Mesenchymal stem cell (in vitro differentiated cells and primary cell): ENCODE data around the gene FBP2. TPM values are rescaled to one million over a fixed set of nuclear protein-coding genes. Genes with fewer than 3 reads are reported as not detected.

Experiments
- DNase-seq: peaks from one replicate; pipeline ENCODE4 v3.0.0-alpha.2; 2013
- H2AFZ ChIP-seq: one replicate; pipeline ENCODE4 v1.6.1; 2013; ENCODE audit warnings: low read depth, mild to moderate bottlenecking, control low read depth, inconsistent platforms, low read length, moderate library complexity
- H2AK5ac ChIP-seq: 2 replicates; pipeline ENCODE4 v1.6.1; 2013; ENCODE audit warnings: low read length, moderate library complexity, mild to moderate bottlenecking, inconsistent platforms; ENCODE audit not compliant: severe bottlenecking
- H2BK120ac ChIP-seq: one replicate; pipeline ENCODE4 v1.6.1; 2013; ENCODE audit warnings: low read depth, mild to moderate bottlenecking, inconsistent platforms, low read length, moderate library complexity
- H2BK12ac ChIP-seq, 2 experiments: one replicate each; pipeline ENCODE4 v1.6.1; 2013; ENCODE audit warnings: inconsistent platforms in 2 of 2, low read length in 2 of 2, mild to moderate bottlenecking in 2 of 2, moderate library complexity in 2 of 2, control low read depth in 1 of 2
- H2BK15ac ChIP-seq: one replicate; pipeline ENCODE4 v1.6.1; 2013; ENCODE audit warnings: mild to moderate bottlenecking, low read depth, inconsistent platforms; ENCODE audit not compliant: poor library complexity, severe bottlenecking
- H2BK5ac ChIP-seq: 2 replicates; pipeline ENCODE4 v1.6.1; 2013; ENCODE audit warnings: low read depth, mild to moderate bottlenecking, low read length, control low read depth, inconsistent platforms; ENCODE audit not compliant: poor library complexity, severe bottlenecking
- H3K14ac ChIP-seq, 2 experiments: one replicate each; pipeline ENCODE4 v1.6.1; 2013; ENCODE audit warnings: inconsistent platforms in 2 of 2, low read length in 2 of 2, control low read depth in 1 of 2, mild to moderate bottlenecking in 1 of 2, moderate library complexity in 1 of 2
- H3K18ac ChIP-seq, 2 experiments: one replicate each; pipeline ENCODE4 v1.6.1; 2013; ENCODE audit warnings: inconsistent platforms in 2 of 2, low read length in 2 of 2, control low read depth in 1 of 2, low read depth in 1 of 2, mild to moderate bottlenecking in 1 of 2
- H3K23ac ChIP-seq, 2 experiments: one replicate each; pipeline ENCODE4 v1.6.1; 2013; ENCODE audit warnings: inconsistent platforms in 2 of 2, low read length in 2 of 2, mild to moderate bottlenecking in 2 of 2, moderate library complexity in 2 of 2, control low read depth in 1 of 2
- H3K27ac ChIP-seq: 2 replicates; pipeline ENCODE4 v1.5.1; 2013; ENCODE audit warnings: mild to moderate bottlenecking, moderate library complexity, low read length, control low read depth, inconsistent platforms; ENCODE audit not compliant: poor library complexity, severe bottlenecking
- H3K27me3 ChIP-seq, 2 experiments: 2 replicates each; pipeline versions ENCODE4 v1.6.1 to v1.7.0; 2013; ENCODE audit warnings: low read length in 2 of 2, mild to moderate bottlenecking in 2 of 2, moderate library complexity in 2 of 2, control low read depth in 1 of 2, inconsistent platforms in 1 of 2; ENCODE audit not compliant: control insufficient read depth in 1 of 2, insufficient read depth in 1 of 2
- H3K36me3 ChIP-seq, 2 experiments: 2 replicates each; pipeline versions ENCODE4 v1.6.1 to v1.7.0; 2013; ENCODE audit warnings: low read length in 2 of 2, control low read depth in 1 of 2, inconsistent platforms in 1 of 2, low read depth in 1 of 2, mild to moderate bottlenecking in 1 of 2; ENCODE audit not compliant: insufficient read depth in 2 of 2, control insufficient read depth in 1 of 2
- H3K4ac ChIP-seq, 2 experiments: one replicate each; pipeline ENCODE4 v1.6.1; 2013; ENCODE audit warnings: inconsistent platforms in 2 of 2, low read length in 2 of 2, mild to moderate bottlenecking in 2 of 2, moderate library complexity in 2 of 2, control low read depth in 1 of 2, low read depth in 1 of 2
- H3K4me1 ChIP-seq: 2 replicates; pipeline ENCODE4 v1.6.1; 2013; ENCODE audit warnings: low read depth, low read length, control low read depth; ENCODE audit not compliant: control insufficient read depth, insufficient read depth
- H3K4me2 ChIP-seq: 2 replicates; pipeline ENCODE4 v1.6.1; 2013; ENCODE audit warnings: low read length, mild to moderate bottlenecking, inconsistent platforms; ENCODE audit not compliant: poor library complexity, severe bottlenecking
- H3K4me3 ChIP-seq, 2 experiments: 2 replicates each; pipeline versions ENCODE4 v1.5.1 to v1.7.0; 2013; ENCODE audit warnings: low read length in 2 of 2, mild to moderate bottlenecking in 2 of 2, control low read depth in 1 of 2, low read depth in 1 of 2; ENCODE audit not compliant: insufficient read depth in 1 of 2
- H3K79me1 ChIP-seq: replicated peaks from 2 replicates; pipeline ENCODE4 v1.6.1; 2013; ENCODE audit warnings: mild to moderate bottlenecking, control low read depth, low read length, inconsistent platforms; ENCODE audit not compliant: poor library complexity, severe bottlenecking
- H3K9ac ChIP-seq: 2 replicates; pipeline ENCODE4 v1.7.0; 2013; ENCODE audit warnings: mild to moderate bottlenecking, low read length, moderate library complexity
- H3K9me3 ChIP-seq: 2 replicates; pipeline ENCODE4 v1.7.0; 2013; ENCODE audit warnings: mild to moderate bottlenecking, low read length; ENCODE audit not compliant: control insufficient read depth
- H4K8ac ChIP-seq: one replicate; pipeline ENCODE4 v1.6.1; 2013; ENCODE audit warnings: inconsistent platforms, mild to moderate bottlenecking, low read length, moderate library complexity
- H4K91ac ChIP-seq: one replicate; pipeline ENCODE4 v1.6.1; 2013; ENCODE audit warnings: mild to moderate bottlenecking, low read length, inconsistent platforms
- WGBS: methylation state at CpG from one replicate; pipeline ENCODE4 v1.1.7; 2013; ENCODE audit warnings: mixed read lengths; 5-methylcytosine and 5-hydroxymethylcytosine counted together
- polyA plus RNA-seq, 2 experiments: library from polyadenylated mRNA; stranded (reverse); fragments of 200-250 nt; gene quantifications; one replicate each; pipeline ENCODE4 v1.2.3, GENCODE V29; 2013

FBP2 gene
- polyA plus RNA-seq (2013, experiment 1 of 2), result not detected
- polyA plus RNA-seq (2013, experiment 2 of 2), result not detected

- Histone ChIP-seq H3K79me1 (no peaks in the 10 kb centered on the region), H4K91ac (no peak within 1 kb of the TSS), H4K8ac (no peak within 1 kb of the TSS), H3K18ac (no peak within 1 kb of the TSS), H3K23ac (peak within 1 kb of the TSS in 1 of 2 experiments; percentile 87), H3K27ac (no peak within 1 kb of the TSS), H2BK120ac (no peak within 1 kb of the TSS), H2BK5ac (no peak within 1 kb of the TSS), H3K4ac (no peak within 1 kb of the TSS), H3K9me3 (no peaks in the 10 kb centered on the region), H3K4me2 (no peak within 1 kb of the TSS), H3K9ac (no peak within 1 kb of the TSS), H2BK15ac (no peak within 1 kb of the TSS), H2AK5ac (no peak within 1 kb of the TSS), H3K14ac (no peak within 1 kb of the TSS), H3K36me3 (no peaks in the 10 kb centered on the region), H2BK12ac (no peak within 1 kb of the TSS), H3K4me1 (no peaks in the 10 kb centered on the region), H3K27me3 (peaks cover 14 to 21% of the 10 kb centered on the region in 2 experiments), H2AFZ (no peak within 1 kb of the TSS), H3K4me3 (no peak within 1 kb of the TSS)
- 81% methylated on average over 19 of the region's 21 CpGs for WGBS
- DNase-seq, result no peak
Measured at GRCh38 chr9:94593459-94594345, at the start of gene FBP2. Gene FBP2 (minus strand): TSS chr9:94593824. CDS start chr9:94593726, 98 bp downstream.

GRCh38 chr9:94643176-94643575 is 49.6 kb upstream of the FBP2 start:
- Histone ChIP-seq H4K91ac (no peak overlapping the region), H4K8ac (no peak overlapping the region), H3K18ac (no peak overlapping the region), H3K9me3 (no peaks in the 10 kb centered on the region), H3K27ac (no peak overlapping the region), H2BK15ac (no peak overlapping the region), H2BK120ac (no peak overlapping the region), H3K14ac (no peak overlapping the region), H3K4me1 (peaks cover 19% of the 10 kb centered on the region), H3K36me3 (no peaks in the 10 kb centered on the region), H2BK12ac (no peak overlapping the region), H3K4ac (no peak overlapping the region), H2AK5ac (no peak overlapping the region), H3K23ac (no peak overlapping the region), H2AFZ (no peak overlapping the region), H3K79me1 (no peaks in the 10 kb centered on the region), H3K27me3 (peaks cover 16 to 22% of the 10 kb centered on the region in 2 experiments), H2BK5ac (no peak overlapping the region), H3K4me2 (no peak overlapping the region), H3K9ac (no peak overlapping the region), H3K4me3 (no peak overlapping the region)
- 90% methylated on average over 8 of the region's 8 CpGs for WGBS
- no peak for DNase-seq

GRCh38 chr9:94642501-94642900 is 48.9 kb upstream of the FBP2 start:
- Histone ChIP-seq H4K8ac (no peak overlapping the region), H3K79me1 (no peaks in the 10 kb centered on the region), H3K4me2 (no peak overlapping the region), H2BK12ac (no peak overlapping the region), H2BK120ac (no peak overlapping the region), H3K4me1 (peaks cover 20% of the 10 kb centered on the region), H3K27me3 (peaks cover 19 to 26% of the 10 kb centered on the region in 2 experiments), H2AK5ac (no peak overlapping the region), H3K9me3 (no peaks in the 10 kb centered on the region), H3K4me3 (no peak overlapping the region), H3K23ac (no peak overlapping the region), H3K36me3 (no peaks in the 10 kb centered on the region), H3K9ac (no peak overlapping the region), H3K18ac (no peak overlapping the region), H3K4ac (no peak overlapping the region), H2BK5ac (no peak overlapping the region), H2AFZ (no peak overlapping the region), H3K14ac (no peak overlapping the region), H3K27ac (no peak overlapping the region), H2BK15ac (no peak overlapping the region), H4K91ac (no peak overlapping the region)
- WGBS, result 88% methylated on average over 5 of the region's 5 CpGs
- no peak for DNase-seq

GRCh38 chr9:94639999-94640376 is 46.4 kb upstream of the FBP2 start:
- H3K14ac ChIP-seq, result no peak overlapping the region
- H2BK5ac ChIP-seq, result no peak overlapping the region
- H3K23ac ChIP-seq, result no peak overlapping the region
- H3K36me3 ChIP-seq, result no peaks in the 10 kb centered on the region
- H3K27ac ChIP-seq, result no peak overlapping the region
- H3K4me3 ChIP-seq, result peak overlapping the region; percentile 62 to 69
- no peak for DNase-seq
- no peak overlapping the region for H2AFZ ChIP-seq
- WGBS, result 12% methylated on average over 10 of the region's 15 CpGs
- no peaks in the 10 kb centered on the region for H3K9me3 ChIP-seq
- peak overlapping the region; percentile 99 for H3K4me2 ChIP-seq
- no peak overlapping the region for H3K18ac ChIP-seq
- no peak overlapping the region for H2BK12ac ChIP-seq
- no peak overlapping the region for H2BK15ac ChIP-seq
- H3K4ac ChIP-seq, result no peak overlapping the region
- H3K4me1 ChIP-seq, result peaks cover 17% of the 10 kb centered on the region
- no peak overlapping the region for H2BK120ac ChIP-seq
- H3K9ac ChIP-seq, result peak overlapping the region; percentile 43
- H3K79me1 ChIP-seq, result no peaks in the 10 kb centered on the region
- peak overlapping the region; percentile 1 for H4K8ac ChIP-seq
- H3K27me3 ChIP-seq, result peaks cover 30 to 32% of the 10 kb centered on the region in 2 experiments
- no peak overlapping the region for H4K91ac ChIP-seq
- H2AK5ac ChIP-seq, result no peak overlapping the region
